Kasumi-1 (cell line): ENCODE measurements around the gene NPDC1.
A peak's percentile ranks its signal among the peaks of the same experiment; 100 is the strongest.
"Not testable (repeated sequence)": the region's sequence is repeated elsewhere in the genome, so short reads cannot be mapped to it uniquely, and the experiment has no call there.

Experiments used
- DNase-seq, 2 experiments: peaks; one replicate each; lab custom pipeline; 2025; lab: John Stamatoyannopoulos, UW

NPDC1 gene

DNA sequence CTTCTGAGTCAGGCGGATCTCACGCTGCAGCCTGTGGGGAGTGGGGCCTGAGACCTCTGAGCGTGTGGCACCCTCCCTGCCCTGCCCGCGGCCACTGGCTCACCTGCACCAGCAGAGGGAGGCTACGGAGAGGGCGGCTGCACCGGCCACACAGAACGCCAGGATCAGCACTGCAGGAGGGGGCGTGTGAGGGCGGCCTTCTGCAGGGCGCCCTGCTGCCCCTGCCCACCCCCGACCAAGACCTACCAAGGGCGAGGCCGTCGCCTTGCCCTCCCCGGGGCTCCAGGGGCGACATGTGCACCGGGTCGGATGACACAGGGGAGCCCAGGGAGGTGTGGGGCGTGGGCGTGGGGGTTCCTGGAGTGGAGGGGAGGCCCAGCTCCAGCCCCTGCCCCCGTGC lies 5.4 kb downstream of the NPDC1 start:
- DNase-seq: no peak

DNA sequence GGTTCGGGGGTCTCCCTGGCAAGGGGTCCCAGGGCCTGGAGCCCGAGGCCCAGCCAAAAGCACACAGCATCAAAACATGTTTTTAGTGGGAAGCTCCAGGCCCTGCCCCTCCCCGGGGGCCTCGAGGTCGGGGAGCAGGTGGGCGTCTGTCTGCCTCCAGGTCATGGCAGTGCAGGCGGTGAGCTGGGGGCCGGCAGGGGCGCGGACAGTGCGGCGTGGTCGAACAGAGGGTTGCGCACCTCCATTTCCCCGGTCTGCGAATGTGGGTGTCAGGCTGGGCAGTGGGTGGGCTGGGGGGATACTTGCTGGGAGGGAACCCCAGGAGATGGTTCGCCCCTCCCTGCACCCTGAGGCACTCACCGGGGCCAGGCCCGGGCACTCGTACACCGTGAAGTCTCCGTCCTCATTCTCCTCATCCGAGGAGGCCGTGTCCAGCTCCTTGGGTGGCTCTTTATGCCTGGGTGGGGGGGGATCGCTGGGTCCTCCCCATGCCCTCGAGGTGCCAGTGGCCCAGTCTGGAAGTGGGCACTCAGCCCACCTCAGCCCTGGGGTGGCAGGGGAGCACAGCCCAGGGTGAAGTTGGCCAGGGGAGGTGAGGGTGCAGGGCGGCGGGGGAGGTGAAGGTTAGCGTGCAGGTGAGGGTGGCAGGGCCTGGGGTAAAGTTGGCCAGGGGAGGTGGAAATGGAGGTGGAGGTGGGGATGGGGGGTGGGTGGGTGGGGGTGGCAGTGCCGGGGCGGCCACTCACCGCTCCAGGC lies 6.2 kb downstream of the NPDC1 start:
- DNase-seq: no peak

DNA sequence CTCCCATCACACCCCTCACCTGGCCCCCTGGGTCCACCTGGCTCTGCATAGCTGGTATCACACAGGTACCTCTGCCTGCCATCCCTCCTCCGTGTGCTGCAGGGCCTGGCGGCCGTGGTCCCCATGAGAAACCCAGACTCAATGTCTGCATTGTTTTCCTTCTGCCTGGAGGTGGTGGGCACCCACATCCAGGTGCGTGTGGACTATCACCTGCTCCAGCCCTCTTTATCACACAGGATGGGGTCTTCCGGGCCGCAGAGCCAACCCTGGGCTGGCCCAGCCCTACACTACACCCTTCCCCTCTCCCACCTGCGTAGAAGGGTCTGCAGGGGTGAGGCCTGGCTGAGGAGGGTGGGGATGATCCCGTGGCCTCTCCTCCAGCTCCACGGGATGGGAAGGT lies 7.1 kb downstream of the NPDC1 start:
- DNase-seq: no peak

DNA sequence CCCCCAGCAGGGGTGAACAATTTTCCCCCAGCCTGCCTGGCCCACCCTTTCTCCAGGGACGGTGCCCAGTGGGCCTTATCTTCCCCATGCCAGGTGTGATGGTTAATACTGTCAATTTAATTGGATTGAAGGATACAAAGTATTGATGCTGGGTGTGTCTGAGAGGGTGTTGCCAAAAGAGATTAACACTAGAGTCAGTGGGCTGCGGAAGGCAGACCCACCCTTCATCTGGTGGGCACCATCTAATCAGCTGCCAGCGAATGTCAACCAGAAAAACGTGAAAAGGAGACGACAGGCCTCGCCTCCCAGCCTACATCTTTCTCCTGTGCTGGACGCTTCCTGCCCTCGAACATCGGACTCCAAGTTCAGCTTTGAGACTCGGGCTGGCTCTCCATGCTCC lies 8.5 kb downstream of the NPDC1 start:
- DNase-seq: no peak

DNA sequence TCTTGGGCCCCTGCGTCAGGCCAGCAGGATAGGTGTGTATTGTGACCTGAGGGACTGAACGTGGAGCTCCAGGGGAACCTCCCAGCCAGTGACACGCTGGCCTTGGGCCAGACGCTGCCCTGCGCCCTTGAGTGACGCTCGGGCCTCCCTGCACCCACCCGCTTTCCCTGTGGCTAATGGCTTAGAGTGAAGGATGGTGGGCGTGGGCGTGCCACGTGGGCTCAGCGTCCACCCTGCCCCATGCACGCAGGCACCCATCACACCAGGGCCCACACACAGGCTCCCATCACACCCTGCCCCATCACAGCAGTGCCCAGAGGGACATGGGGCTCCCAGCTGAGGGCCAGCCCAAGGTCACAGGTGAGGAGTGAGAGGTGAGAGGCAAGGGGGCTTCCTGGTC lies 8.9 kb downstream of the NPDC1 start:
- no peak for DNase-seq

DNA sequence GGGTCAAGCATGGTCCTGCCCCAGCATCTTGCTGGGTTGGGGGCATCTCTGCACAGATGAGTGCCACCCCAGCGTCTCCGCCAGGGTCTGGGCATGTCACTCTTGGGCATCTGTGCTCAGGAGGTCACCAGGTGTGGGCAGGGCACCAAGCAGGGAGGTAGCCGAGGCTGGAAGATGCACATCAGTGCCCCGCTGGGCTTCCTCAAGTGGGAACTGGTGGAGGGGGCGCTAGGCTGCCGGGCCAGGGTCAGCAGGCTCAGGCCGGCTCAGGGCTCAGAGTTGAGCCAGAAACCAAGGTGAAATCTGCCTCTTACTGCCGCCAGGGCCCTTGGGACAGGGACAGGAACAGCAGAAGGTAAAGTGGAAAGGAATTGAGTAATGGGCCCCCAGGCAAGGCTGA lies 10.0 kb downstream of the NPDC1 start:
- no peak for DNase-seq

DNA sequence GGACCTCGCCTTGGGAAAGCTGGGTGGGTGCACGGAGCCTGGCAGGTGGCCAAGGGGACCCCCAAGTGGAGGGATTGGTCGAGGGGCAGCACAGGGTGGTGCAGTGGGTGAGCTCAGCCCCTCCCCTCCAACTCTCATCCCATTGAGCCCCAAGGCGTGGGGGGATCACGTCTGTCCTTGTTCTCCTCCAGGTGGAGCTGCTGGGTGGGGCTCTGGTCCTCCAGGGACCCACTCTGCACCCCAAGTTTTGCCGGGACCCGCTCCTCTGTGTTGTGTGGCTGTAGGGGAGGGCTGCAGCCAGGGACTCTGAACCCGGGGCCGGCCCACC lies 10.5 kb downstream of the NPDC1 start:
- no peak for DNase-seq

DNA sequence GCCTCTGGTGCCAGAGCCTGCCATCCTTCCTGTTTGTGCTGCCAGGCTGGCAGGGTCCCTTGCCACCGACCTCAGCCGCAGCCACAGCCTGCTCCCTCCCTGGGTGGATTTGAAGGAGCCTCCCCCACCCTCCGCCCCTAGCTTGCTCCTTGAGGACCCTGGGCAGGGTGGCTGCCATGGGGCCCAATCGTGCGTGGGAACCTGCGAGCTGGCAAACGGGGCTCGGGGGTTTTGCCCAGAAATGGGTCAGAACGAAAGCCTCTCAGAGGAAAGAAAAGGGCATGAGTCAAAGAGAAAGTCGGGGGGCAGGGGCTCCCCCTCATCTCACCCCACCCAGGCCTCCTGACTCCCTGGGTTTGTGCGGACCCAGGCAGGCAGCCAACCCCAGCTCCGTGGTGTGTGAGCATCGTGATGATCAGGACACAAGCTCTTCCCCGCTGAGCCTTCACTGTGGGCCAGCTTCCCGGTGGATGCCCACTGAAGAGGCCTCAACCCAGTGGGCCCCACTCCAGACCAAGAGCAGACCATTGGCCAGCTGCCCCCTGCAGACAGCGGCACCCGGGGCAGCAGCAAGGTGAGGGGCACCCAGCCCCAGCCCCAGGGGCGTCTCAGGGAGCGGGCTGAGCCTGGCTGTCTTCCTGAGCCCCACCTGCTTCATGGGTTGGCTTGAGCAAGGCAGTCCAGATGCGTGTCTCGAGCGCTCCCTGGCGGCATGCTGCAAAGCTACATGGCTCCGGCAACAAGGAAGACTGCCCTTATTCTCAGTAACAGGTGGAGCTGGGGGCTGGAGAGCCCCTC lies 11.1 kb downstream of the NPDC1 start:
- peak; percentile 89 to 92 for DNase-seq

DNA sequence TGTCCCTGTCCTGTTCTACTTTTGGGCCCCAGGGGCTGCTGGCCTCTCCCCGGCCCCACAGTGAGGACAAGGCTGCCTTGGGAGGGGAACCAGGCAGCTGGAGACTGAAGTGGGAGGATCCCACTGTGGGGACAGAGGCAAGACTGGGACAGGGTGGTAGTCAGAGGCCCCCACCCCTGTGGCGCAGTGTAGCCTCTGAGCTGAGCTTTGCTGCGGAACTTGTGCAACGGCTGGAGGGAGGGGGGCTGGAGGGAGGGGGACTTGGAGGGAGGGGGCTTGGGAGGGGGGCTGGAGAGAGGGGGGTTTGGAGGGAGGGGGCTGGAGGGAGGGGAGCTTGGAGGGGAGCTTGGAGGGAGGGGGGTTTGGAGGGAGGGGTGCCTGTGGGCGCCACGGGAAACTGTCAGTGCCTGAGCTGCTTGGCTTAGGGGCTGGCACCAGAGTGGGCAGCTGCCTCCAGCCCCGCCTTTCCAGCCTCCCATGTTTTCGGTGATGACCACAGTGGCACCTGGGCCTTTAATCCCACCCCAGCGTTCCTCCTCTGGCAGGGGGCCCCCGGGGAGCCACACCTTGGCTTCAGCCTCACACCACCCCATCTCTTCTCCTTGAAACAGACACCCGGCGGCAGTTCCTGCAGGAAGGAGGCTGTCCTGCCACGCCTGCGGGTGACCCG lies 11.8 kb downstream of the NPDC1 start:
- peak; percentile 45 to 61 for DNase-seq

DNA sequence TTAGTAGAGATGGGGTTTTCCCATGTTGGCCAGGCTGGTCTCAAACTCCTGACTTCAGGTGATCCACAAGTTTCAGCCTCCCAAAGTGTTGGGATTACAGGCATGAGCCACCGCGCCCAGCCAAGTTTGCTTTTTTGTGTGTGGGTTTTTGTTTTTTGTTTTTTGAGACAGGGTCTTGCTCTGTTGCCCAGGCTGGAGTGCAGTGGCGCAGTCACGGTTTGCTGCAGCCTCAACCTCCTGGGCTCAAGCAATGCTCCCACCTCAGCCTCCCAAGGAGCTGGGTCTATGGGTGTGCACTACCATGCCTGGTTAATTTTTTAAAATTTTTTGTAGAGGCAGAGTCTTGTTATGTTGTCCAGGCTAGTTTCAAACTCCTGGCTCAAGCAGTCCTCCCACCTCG lies 12.5 kb downstream of the NPDC1 start:
- DNase-seq: not testable (repeated sequence)

DNA sequence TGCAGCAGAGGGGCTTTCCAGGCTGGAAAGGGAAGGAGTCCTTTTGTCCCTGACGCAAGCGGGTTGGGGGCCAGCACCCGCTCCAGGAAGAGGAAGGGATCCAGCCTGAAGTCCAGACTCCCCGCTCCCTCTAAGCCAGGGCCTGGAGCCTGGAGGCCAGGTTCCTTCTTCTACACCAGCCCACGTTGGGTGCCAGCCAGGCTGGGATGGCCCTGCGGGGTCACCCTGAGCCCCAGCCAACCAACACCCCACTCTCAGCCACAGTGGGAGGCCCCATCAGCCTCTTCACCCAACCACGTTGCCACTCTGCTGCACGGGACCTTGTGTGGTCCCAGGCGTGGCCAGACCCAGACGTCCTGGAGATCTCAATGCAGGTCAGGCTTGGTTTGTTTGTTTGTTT lies 13.1 kb downstream of the NPDC1 start:
- no peak for DNase-seq

DNA sequence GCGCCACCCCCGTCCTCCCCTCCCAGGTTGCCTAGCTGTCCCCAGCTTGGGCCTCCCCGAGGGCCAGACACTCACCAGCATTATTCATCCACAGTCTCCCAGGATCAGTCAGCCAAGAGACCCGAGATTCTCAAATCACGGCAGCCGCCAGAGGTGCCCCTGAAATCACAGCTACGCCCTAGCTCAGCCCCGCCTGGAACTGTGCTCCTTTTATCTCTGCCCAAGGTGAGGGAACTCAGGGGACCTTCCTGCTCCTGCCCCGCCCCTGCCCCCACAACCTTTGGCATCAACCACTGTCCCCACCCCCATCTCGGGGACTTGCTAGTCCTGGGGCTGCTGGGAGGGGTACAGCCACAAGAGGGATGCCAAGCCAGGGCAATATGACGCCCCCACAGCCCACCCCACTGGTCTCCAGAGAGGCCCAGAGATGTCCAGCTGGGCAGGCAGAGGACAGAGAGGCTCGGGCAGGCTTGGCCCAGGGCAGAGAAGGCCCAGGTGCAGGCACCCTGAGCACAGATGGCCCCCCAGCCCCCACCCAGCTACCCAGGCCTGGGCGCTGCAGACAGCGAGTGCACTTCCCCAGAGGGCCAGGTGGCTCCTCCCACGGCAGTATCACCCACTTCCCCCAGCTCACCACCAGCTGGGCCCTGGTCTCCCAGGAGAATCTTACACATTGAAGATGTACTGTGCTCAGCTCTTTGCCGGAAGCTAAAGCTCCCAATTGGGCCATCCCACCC lies 13.9 kb downstream of the NPDC1 start, which contains the start of gene FUT7:
Gene FUT7, minus strand, starts transcription at position 185 of the 737 bp plus-strand sequence. Its CDS starts 97 bp downstream, at position 88.
- DNase-seq: peak; percentile 34 to 54

DNA sequence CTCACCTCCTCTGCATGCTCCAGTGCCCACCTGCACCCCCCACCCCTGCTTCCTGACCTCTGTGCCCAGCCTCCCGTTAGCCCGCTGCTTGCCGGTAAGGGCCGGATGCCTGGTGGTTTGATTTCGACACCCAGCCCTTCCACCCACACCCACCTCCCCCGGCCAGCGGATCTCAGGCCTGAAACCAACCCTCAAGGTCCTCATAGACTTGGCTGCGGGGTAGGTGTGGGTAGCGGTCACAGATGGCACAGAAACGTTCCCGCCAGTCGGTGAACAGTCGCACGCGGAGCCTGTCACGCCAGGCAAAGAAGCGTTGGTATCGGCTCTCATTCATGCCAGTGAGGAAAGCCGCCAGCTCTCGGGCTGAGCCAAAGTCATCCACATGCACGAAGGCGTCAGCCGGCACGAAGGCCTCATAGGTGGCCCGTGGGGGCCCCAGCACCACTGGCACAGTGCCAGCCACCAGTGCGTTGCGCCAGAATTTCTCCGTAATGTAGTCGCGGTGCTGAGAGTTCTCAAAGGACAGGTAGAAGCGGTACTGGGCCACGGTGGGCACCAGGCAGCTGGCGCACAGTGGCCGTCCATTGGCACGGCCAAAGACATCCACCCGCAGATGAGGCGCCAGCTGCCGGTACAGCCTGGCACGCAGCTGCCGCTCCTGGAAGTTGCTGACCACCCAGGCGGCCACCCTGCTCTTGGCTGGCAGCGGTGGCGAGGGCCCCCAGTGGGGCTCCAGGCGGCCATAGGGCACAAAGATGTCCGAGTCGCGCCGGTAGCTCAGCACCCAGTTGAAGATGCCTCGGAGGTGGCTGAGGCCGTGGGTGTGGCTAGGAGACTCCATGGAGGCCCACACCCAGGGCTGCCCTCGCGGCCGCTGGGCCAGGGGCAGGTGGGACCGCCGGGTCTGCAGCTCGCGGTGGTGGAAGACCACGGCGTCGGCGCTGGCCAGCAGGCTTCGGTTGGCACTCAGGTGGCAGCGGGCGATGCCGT lies 15.1 kb downstream of the NPDC1 start:
- DNase-seq: peak; percentile 34 to 52

DNA sequence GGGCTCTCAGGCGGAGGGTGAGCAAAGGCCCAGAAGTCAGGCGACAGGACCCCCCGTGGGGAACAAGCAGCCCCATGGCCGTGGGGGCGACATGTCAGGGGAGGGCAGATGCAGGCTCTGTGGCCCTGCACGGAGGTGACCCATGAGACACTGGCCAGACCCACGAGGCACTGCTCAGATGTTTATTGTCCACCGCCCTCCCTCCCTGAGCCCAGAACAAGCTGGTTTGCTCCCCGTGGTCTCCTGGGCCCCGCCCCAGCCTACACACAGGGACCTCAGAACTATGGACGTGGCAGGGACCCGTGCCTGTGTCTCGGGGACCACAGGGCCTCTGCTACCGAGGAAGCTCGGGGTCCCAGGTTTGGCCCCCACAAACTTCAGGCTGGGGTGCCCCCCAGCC lies 16.0 kb downstream of the NPDC1 start:
- no peak for DNase-seq

DNA sequence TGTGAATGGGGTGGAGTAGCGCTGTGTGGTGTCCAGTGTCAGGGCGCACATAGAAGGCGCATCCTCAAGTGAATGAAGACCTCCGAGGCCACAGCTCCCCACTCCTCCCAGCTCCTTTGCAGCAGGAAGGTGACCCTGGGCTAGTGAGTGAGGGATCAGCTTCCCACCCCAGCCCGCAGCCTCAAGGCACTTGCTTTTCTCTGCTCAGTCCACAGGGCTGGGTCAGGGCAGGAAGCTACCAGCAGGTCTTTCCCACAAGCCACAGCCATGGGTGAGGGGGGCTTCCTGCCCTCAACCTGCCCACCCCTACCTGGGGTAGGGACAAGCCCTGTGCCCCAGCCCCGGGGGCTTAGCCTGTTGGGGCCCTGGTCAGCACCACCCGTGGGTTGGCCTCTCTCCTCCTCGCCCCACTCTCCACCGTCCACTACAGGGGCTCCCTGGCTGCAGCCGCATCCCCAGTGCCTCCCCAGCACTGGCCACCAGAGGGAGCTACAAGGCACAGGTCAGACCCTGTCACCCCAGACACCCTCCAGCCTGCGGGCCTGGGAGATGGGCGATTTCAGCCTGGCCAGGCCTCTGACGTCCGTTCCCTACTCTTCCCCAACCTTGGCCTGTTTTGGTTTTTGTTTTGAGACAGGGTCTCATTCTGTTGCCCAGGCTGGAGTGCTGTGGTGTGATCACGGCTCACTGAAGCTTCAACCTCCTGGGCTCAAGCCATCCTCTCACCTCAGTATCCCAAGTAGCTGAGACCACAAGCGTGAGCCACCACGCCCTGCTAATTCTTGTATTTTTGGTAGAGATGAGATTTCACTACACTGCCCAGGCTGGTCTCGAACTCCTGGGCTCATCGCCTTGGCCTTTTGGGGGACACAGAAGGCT lies 16.7 kb downstream of the NPDC1 start:
- peak; percentile 12 to 15 for DNase-seq

DNA sequence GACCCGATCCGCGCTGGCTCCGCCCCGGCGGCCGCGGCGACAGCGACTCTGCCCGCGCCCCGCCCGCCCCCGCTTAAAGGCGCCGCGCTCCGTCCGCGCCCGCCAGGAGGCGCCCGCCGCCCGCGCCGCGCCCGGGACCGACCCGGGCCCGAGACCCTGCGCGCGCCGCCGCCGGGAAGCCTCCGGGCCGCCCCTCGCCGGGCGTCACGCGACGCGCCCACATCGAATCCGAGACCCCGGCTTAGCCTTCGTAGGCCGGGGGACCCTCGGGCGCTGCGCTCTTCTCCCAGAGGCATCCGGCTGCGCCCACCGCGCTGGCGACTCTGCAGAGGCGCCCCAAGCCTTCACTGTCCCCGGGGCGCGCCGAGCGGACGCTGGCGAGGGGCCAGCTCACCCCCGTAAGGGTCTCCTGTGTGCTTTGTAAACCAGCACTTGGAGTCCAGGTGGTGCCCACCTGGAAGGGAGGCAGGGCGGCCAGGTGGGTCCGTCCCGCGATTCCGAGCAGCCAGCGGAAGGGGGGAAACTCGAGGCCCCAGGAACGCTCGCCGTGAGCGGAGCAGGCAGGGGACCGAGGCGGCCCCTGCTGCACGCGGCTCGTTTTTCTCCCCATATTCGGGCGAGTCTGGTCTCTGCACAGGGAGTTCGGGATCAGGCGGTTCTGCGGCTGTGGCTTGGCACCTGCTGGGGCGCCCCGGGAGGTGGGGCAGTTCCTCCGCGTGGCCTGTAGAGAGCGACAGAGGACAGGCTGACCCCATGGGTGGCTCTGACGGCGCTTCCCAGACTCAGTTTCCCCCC lies 17.5 kb downstream of the NPDC1 start:
- DNase-seq: peak; percentile 32 to 59

DNA sequence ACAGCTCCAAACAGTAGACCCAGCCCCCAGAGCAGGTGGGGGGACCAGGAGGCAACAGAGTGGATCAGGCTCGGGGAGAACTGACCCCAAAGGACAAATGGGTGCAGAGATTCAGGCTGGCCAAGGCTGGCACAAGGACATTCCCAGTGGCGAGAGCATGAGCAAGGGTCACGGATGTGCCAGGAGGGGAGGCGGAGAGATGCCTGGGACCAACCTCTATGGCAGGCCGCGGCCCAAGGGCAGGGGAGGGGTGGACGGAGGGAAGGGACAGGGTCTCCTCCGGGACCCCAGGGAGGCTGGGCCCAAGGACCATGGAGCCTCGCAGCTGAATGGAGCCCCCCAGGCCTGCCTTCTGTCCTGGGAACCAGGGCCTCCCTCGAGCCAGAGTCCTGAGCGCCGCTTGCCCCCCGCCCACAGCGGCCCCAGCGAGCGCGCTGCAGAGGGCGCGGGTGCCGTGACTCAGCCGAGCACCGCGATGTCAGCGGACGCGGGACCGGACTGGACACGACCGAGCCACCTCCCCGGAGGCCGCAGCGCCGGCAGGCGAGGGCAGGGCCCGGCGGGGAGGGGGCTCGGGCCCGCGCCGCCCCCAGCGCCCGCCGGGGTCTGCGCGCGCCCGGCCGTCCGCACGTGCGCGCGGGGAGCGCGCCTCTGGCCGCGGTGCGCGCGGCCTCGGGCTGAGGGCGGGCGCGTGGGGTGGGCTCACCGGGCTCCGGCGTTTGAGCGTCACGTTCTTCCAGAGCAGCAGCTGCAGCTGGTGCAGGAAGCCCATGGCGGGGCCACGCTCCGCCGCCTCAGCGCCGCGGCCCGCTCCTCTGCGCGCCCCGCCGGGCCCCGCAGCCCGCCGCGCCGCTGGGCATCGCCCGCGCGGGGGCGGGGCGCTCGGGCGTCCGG lies 18.4 kb downstream of the NPDC1 start, which contains the start of gene ABCA2:
Gene ABCA2, minus strand, starts transcription at position 869 of the 894 bp plus-strand sequence. Its CDS starts 97 bp downstream, at position 772.
- no peak for DNase-seq

DNA sequence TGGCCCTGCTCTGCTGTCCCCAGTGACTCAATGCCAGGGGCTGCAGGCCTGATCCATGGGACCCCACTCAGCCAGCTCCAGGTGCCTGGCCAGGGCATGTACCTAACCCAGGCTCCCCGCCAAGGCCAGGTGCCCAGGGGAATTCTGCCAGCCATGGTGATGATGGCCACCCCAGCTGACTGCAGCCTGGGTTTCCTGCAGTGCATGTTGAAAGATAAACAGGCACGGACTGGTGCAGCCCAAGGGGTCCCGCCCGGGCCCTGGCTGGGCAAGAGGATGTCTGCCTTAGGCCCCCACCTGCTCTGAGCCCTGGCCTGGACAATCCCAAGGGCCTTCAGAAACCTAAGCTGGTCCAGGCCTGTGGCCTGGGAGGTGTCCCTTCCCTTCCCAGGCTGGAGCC lies 19.1 kb downstream of the NPDC1 start:
- no peak for DNase-seq
